Measurements from ENCODE around the gene CHFR. TPM values are rescaled to one million over a fixed set of nuclear protein-coding genes. Genes with fewer than 3 reads are reported as not detected.

Gene CHFR
- total and polyA plus RNA-seq, 7 donors: 18.0 to 52.3 (median 23.5) TPM

- Histone ChIP-seq H3K27me3 (no peaks in the 10 kb centered on the region), H3K4me1 (peaks cover 0 to 20% (median 16%) of the 10 kb centered on the region in 4 donors), H3K27ac (no peak overlapping the region), H3K36me3 (peaks cover 0 to 13% (median 5%) of the 10 kb centered on the region in 4 donors), H3K9me3 (no peaks in the 10 kb centered on the region), H3K4me3 (no peak overlapping the region)
- TF ChIP-seq POLR2A (IDR thresholded peaks at IDR 0.05) (no peak), POLR2AphosphoS5 (IDR thresholded peaks at IDR 0.05) (no peak), EP300 (IDR thresholded peaks at IDR 0.05) (no peak), CTCF (IDR thresholded peaks at IDR 0.05) (no peak)
- intact Hi-C loops (cut with DNase I): no loop called here
- 92 to 93% methylated on average over 42 of the region's 42 CpGs for WGBS, 2 donors
- no peak for DNase-seq
These were observed 52.1 kb downstream of the CHFR start for GRCh38 chr12:132835076-132836025.

- Histone ChIP-seq H3K9me3 (no peaks in the 10 kb centered on the region), H3K27ac (no peak overlapping the region), H3K4me1 (peaks cover 0 to 22% (median 16%) of the 10 kb centered on the region in 4 donors), H3K36me3 (peaks cover 0 to 8% (median 2%) of the 10 kb centered on the region in 4 donors), H3K4me3 (no peak overlapping the region), H3K27me3 (no peaks in the 10 kb centered on the region)
- intact Hi-C loops (cut with DNase I): no loop called here
- TF ChIP-seq CTCF (IDR thresholded peaks at IDR 0.05) (no peak), POLR2A (IDR thresholded peaks at IDR 0.05) (no peak), POLR2AphosphoS5 (IDR thresholded peaks at IDR 0.05) (no peak), EP300 (IDR thresholded peaks at IDR 0.05) (no peak)
- DNase-seq: no peak
- 69 to 84% methylated on average over 5 of the region's 5 CpGs for WGBS, 2 donors
These were observed 53.2 kb downstream of the CHFR start for GRCh38 chr12:132834181-132834711.

DNA sequence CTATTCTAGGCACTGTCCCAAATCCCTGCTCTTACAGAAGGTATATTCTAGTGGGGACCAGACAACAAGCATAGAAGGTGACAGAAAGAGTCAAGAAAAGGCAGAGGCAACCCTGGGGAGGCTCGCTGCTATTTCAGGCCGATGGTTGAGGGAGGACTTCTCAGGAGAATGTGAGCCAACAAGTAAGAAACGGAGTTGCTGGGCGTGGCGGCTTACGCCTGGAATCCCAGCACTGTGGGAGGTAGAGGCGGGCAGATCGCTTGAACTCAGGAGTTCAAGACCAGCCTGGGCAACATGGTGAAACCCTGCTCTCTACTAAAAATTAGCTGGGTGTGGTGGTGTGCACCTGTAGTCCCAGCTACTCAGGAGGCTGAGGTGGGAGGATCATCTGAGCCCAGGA is 54.1 kb downstream of the CHFR start:
- TF ChIP-seq CTCF (IDR thresholded peaks at IDR 0.05): no peak
- no peak for TF ChIP-seq EP300 (IDR thresholded peaks at IDR 0.05)
- TF ChIP-seq POLR2A (IDR thresholded peaks at IDR 0.05): no peak
- no peak for TF ChIP-seq POLR2AphosphoS5 (IDR thresholded peaks at IDR 0.05)
- DNase-seq: no peak
- Histone ChIP-seq H3K9me3 (no peaks in the 10 kb centered on the region), H3K27me3 (no peaks in the 10 kb centered on the region), H3K36me3 (peaks cover 0 to 8% (median 2%) of the 10 kb centered on the region in 4 donors), H3K4me3 (no peak overlapping the region), H3K27ac (no peak overlapping the region), H3K4me1 (peaks cover 0 to 18% (median 11%) of the 10 kb centered on the region in 4 donors)
- intact Hi-C loops (cut with DNase I): no loop called here
- 93 to 96% methylated on average over 8 of the region's 8 CpGs for WGBS, 2 donors

DNA sequence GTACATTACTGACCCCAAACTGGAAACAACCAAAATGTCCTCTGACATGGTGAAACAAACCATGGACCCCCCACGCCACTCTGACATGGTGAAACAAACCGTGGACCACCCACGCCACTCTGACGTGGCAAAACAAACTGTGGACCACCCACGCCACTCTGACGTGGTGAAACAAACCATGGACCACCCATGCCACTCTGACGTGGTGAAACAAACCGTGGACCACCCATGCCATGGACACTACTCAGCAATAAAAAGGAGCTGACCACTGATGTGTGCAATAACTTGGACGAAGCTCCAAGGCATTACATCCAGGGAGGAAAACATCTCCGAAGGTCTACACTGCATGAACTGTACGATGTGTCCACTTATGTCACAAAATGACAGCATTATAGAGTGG is 55.6 kb downstream of the CHFR start:
- TF ChIP-seq EP300 (IDR thresholded peaks at IDR 0.05) (no peak), CTCF (IDR thresholded peaks at IDR 0.05) (no peak), POLR2A (IDR thresholded peaks at IDR 0.05) (no peak), POLR2AphosphoS5 (IDR thresholded peaks at IDR 0.05) (no peak)
- intact Hi-C loops (cut with DNase I): no loop called here
- DNase-seq: no peak
- no peak overlapping the region for H3K27ac ChIP-seq
- no peak overlapping the region for H3K4me3 ChIP-seq
- no peaks in the 10 kb centered on the region for H3K9me3 ChIP-seq
- 88 to 91% methylated on average over 11 of the region's 11 CpGs for WGBS, 2 donors
- peaks cover 0 to 14% (median 2%) of the 10 kb centered on the region in 4 donors for H3K36me3 ChIP-seq
- peaks cover 0 to 19% (median 14%) of the 10 kb centered on the region in 4 donors for H3K4me1 ChIP-seq
- H3K27me3 ChIP-seq: no peaks in the 10 kb centered on the region
